Peyer's patch (tissue), 4 donors: ENCODE measurements around the gene SHC4.

Source experiments
- POLR2A ChIP-seq, 2 donors: fragments of 450-650 bp; IDR thresholded peaks; one replicate each; pipeline ENCODE4 v1.5.1; 2017; ENCODE audit warnings: antibody characterized with exemption in 2 of 2, mild to moderate bottlenecking in 2 of 2, moderate library complexity in 2 of 2
- TF ChIP-seq, protein P1 (sequence below), 6 experiments: fragments of 450-650 bp in 4 of 6; fragments of 200-600 bp in 2 of 6; sonication (generic) in 1 of 6; IDR thresholded peaks; one replicate each; pipeline ENCODE4 v1.5.1; 2017 to 2019; ENCODE audit warnings: antibody characterized with exemption in 6 of 6, mild to moderate bottlenecking in 3 of 6, moderate library complexity in 1 of 6

DNA sequence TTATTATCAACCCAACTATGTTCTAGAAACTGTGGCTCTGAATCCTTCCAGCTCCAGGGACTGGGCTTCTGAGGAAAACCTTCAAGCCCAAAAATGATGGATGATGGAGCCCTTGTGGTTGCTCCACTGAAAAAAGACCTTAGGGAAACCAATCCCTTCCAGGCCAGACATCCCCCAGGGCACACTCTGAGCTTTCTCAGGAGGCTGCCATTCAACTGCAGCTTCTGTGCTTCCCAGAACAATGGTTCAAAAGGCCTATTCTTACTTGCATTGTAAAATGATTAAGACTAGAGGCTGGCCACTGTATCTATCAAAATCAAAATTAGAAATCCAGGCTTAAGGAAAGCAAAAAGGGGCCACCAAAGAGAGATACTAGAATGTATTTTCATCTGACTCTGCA lies 58.5 kb downstream of the SHC4 start:
- TF ChIP-seq POLR2A (IDR thresholded peaks at IDR 0.05) = no peak
- TF ChIP-seq, protein P1, sequence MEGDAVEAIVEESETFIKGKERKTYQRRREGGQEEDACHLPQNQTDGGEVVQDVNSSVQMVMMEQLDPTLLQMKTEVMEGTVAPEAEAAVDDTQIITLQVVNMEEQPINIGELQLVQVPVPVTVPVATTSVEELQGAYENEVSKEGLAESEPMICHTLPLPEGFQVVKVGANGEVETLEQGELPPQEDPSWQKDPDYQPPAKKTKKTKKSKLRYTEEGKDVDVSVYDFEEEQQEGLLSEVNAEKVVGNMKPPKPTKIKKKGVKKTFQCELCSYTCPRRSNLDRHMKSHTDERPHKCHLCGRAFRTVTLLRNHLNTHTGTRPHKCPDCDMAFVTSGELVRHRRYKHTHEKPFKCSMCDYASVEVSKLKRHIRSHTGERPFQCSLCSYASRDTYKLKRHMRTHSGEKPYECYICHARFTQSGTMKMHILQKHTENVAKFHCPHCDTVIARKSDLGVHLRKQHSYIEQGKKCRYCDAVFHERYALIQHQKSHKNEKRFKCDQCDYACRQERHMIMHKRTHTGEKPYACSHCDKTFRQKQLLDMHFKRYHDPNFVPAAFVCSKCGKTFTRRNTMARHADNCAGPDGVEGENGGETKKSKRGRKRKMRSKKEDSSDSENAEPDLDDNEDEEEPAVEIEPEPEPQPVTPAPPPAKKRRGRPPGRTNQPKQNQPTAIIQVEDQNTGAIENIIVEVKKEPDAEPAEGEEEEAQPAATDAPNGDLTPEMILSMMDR (IDR thresholded peaks at IDR 0.05) = no peak
